HG03135 (cell line): ENCODE measurements around the gene TRIM32.

Experiments
- ATAC-seq: cut with Tn5 transposase; IDR thresholded peaks from one replicate; pipeline ENCODE4 v1.9.1; 2021; ENCODE audit warnings: mild to moderate bottlenecking, moderate library complexity; ENCODE audit not compliant: unreplicated experiment

TRIM32 gene

GRCh38 chr9:116687074-116687753 lies at the start of gene TRIM32:
TSS of gene TRIM32 (plus strand) at chr9:116687305. CDS start at chr9:116697743, 10,438 bp downstream.
- ATAC-seq: peak; percentile 99

DNA sequence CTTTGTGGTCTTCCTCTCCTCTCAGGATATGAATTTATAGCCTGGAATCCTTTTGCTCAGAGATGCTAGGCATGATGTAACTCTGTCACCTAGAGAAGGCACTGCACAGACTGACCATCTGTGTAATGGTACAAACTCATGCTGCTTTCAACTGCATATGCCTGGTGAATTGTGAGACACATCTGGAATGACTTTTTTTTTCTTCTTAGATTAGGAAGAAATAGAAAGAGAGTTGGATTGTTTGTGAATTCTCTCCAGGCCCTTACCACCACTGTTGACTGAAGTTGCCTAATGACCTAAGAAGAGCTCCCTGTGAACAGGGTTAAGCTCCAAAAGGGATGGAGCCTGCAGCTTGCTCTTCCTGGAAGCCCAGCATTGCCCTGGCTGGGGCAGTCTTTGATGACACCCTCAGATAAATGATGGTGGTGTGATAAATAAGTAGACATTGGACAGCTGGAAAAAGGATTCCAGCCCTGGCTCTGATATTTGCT lies 47.8 kb upstream of the TRIM32 start:
- no peak for ATAC-seq

GRCh38 chr9:116641292-116642059 lies 45.6 kb upstream of the TRIM32 start:
- ATAC-seq: no peak

GRCh38 chr9:116643691-116644090 lies 43.4 kb upstream of the TRIM32 start:
- ATAC-seq: no peak

- ATAC-seq: no peak
These were observed 42.9 kb upstream of the TRIM32 start for GRCh38 chr9:116644091-116644688.

GRCh38 chr9:116646661-116647514 lies 40.2 kb upstream of the TRIM32 start:
- no peak for ATAC-seq

GRCh38 chr9:116647515-116647809 lies 39.6 kb upstream of the TRIM32 start:
- no peak for ATAC-seq

DNA sequence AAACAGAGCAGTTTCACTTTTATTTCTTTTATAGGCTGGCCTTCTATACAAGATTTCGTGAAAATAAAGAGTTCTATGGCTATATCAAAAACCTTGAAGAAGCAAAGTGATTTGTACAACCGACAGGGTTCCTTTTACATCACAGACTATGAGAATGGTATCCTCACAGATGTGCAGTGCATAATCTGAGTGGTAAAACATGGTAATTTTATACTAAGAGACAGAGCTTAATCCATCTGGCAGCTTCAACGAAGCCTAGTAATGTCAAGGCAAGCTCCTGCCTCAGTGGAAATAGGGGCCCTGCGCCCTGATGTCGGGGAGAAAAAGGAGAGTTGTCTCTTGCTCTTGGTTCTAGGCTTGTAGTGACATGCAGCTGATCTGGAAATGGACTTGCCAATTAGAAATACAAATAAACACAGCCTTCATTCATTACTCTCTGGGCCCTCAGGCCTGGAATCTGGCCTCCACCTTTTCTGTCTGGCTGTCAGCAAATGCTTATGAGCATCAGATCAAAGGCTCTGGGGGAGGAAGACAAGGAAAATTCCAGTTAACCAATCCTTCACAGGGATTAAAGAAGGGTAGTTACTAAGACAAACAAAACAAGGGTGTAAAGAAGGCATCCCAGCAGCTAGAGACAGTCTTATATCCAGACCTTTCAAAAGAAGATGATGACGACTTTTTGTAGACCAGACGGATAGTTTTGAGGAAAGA lies 33.6 kb upstream of the TRIM32 start:
- no peak for ATAC-seq

DNA sequence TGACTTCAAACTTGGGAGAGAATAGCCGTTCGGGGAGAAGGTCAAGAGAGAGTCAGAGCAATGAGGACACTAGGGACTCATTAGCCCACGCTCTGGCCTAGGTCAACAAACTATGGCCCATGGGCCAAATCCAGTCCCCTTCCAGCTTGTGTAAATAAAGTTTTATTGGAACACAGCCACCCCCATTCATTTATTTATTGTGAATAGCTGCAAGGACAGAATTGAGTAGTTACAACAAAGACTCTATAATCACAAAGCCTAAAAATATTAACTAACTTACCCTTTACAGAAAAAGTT lies 33.1 kb upstream of the TRIM32 start:
- ATAC-seq: no peak

GRCh38 chr9:116656501-116656971 lies 30.6 kb upstream of the TRIM32 start:
- ATAC-seq: no peak

DNA sequence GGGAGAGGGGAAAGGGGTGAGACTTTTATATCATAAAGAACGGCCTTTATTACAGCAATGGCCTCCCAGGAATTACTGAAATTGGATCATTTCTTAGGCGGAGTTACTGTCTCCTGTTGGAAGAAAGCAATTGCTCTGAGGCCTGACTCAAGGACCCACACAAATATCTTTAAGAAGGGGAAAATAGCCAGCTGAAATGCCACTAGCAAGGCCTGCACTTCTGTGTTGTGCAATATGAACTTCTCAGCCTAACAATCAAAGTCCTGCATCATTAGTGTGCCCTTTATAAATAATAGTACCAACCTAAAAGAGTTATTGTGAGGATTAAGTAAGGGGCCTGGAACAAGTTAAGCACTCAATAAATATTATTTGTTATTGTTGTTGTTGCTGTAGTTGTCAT lies 30.1 kb upstream of the TRIM32 start:
- no peak for ATAC-seq

GRCh38 chr9:116658265-116658664 lies 28.8 kb upstream of the TRIM32 start:
- ATAC-seq: no peak

DNA sequence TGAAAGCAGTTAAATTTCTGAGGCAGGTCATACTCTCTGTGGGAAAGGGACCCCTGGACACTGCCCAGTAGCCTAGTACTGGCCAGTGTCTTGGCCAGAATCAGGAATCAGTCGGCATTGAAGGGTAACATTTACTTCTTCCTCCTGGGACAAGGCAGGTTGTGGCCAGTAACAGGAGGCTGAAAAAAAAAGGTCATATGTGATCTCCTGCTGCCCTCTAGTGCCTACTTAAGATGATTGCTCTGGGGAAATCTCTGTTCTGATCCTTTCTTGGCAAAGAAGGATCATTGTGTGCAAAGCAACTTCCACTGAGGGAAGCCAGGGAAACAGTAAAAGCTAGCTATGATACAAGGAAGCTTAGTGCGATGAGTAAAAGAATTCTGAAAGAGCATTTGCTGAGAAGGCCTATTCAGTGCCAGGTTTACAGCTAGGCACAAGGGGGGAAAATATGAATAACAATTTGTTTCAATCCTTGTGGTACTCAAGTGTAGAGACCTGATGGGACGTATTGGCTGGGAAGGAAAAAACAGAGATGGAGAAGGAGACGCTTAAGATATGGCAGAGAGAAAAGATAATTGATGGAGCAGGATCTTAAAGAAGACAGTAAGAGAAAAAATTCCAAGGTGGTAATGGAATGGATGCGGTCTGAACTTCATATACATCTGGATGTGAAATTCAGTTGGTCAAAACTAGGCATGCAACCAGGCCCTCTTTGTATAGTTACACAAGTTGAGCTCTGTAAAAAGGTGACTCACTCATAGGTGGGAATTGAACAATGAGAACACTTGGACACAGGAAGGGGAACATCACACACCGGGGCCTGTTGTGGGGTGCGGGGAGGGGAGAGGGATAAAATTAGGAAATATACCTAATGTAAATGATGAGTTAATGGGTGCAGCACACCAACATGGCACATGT lies 25.8 kb upstream of the TRIM32 start:
- ATAC-seq: no peak

DNA sequence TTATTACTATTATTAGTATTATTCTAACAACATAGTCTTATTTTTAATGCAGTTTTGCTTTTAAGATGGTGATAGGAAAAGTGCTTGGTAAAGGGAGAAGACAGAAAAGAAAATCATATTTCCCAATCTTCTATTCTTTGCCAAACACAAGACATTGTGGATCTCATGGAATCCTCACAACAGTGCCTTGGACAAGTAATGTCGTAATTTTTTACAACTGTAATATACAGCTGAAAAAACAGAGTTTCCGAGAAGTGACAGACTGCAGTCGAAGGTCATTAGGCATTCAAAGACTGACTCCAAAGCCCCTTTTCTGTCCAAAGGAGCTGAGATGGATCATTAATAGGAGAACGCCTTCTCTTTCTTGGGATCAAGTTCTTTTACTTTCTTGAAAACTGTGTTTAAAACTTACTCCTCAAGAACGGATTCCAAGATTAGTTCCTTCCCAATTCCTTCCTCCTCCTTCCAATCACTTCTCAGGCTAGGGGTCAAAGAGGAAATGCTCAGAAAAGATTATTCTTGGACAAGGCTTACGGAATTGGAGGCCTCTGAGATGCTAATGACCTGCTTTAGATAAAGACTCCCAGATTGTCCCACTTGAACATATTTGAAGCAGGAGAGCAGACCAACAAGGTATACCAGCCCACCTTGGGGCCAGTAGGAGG lies 24.3 kb upstream of the TRIM32 start:
- ATAC-seq: no peak

GRCh38 chr9:116663581-116663980 lies 23.5 kb upstream of the TRIM32 start:
- ATAC-seq: no peak

DNA sequence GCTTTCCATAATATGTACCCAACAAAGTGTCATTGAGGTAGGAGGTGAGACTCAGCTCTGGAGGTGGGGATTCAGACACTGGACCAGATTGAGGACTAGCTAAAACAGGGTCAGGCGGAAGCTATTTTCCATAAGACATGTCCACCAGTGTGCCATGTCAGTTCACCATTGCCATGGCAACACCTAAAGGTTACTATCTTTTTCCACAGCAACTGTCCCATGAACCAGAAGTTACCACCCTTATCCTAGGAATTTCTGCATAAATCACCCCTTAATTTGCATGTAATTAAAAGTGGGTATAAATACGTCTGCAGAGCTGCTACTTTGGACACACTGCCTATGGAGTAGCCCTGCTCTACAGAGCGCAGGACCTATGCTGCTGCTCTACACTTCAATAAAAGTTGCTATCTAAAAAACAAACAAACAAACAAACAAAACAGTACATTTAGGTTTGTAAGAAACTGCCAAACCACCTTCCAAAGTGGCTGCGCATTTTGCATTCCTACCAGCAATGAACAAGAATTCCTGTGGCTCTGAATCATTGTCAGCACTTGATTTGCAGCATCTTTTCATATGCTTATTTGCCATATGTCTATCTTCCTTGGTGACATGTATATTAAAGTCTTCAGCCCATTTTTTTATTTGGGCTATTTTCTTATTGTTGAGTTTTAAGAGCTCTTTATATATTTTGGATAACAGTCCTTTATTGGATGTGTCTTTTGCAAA lies 18.0 kb upstream of the TRIM32 start:
- no peak for ATAC-seq

DNA sequence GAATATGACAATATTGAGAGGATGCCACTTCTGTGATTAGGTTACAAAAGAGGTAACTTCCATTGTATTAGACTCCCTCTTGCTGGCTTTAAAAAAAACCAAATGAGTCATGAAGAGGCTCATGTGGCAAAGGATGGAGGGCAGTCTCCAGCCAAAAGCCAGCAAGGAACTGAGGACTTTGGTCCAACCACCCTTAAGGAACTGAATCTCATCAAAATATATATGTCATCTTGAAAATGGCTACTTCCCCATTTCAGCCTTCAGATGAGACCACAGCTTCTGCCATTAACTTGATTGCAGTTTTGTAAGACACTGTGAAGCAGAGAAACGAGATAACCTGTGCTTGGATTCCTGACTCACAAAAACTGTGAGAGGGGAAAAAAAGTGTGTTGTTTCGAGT lies 15.5 kb upstream of the TRIM32 start:
- ATAC-seq: no peak

DNA sequence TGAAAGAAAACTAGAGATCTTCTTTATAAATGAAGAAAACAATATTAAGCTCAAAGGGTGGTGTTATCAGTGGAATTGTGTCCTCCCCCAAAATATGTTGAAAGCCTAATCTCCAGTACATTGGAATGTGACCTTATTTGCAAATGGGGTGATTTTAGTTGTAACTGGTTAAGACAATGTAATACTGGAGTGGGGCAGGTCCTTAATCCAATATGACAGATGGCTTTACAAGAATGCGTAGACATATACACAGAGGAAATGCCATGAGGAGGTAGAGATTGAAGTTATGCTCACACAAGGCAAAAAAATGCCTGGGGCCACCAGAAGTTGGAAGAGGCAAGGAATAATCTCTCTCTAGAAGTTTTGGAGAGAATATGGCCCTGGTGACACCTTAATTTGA lies 13.7 kb upstream of the TRIM32 start:
- ATAC-seq: no peak
